NB4 (cell line): Measurements from ENCODE around the gene CCDC78.
A peak's percentile ranks its signal among the peaks of the same experiment; 100 is the strongest.

Source experiments
- DNase-seq: peaks from one replicate; pipeline ENCODE4 v3.0.0; 2010; ENCODE audit warnings: low read depth
- H3K4me3 ChIP-seq: one replicate; pipeline ENCODE4 v1.5.1; 2011; ENCODE audit warnings: mild to moderate bottlenecking, low read depth, low read length, moderate library complexity
- CTCF ChIP-seq: IDR thresholded peaks from one replicate; pipeline ENCODE4 v1.5.1; 2012; ENCODE audit warnings: low read depth, low read length
- MAX ChIP-seq: IDR thresholded peaks from 2 replicates; pipeline ENCODE4 v1.6.1; 2011; ENCODE audit warnings: low read depth, low read length
- MYC ChIP-seq: IDR thresholded peaks from 2 replicates; pipeline ENCODE4 v1.6.1; 2011; ENCODE audit warnings: low read depth, low read length
- POLR2A ChIP-seq: IDR thresholded peaks from 2 replicates; pipeline ENCODE4 v1.6.1; 2011; ENCODE audit warnings: mild to moderate bottlenecking; ENCODE audit not compliant: insufficient read length; ENCODE audit errors: extremely low read depth

CCDC78 gene

GRCh38 chr16:676565-676902 lies 49.7 kb downstream of the CCDC78 start:
- TF ChIP-seq CTCF: no peak
- no peak for TF ChIP-seq POLR2A
- no peak for TF ChIP-seq MAX
- no peak for TF ChIP-seq MYC
- H3K4me3 ChIP-seq: no peak overlapping the region
- no peak for DNase-seq

GRCh38 chr16:675884-676564 lies 50.2 kb downstream of the CCDC78 start:
- H3K4me3 ChIP-seq: no peak overlapping the region

GRCh38 chr16:674968-675883 lies 51.0 kb downstream of the CCDC78 start, which contains the start of gene RHBDL1:
RHBDL1 (plus strand) TSS chr16:675671; CDS start chr16:675791, 120 bp downstream.
- peak; percentile 49 for DNase-seq
- TF ChIP-seq CTCF: no peak
- no peak for TF ChIP-seq POLR2A
- TF ChIP-seq MAX: no peak
- no peak for TF ChIP-seq MYC
- H3K4me3 ChIP-seq: no peak within 1 kb of the TSS

More at GRCh38 chr16:675884-676564, 50.2 kb downstream of the CCDC78 start:
- TF ChIP-seq MYC: no peak
- TF ChIP-seq CTCF: no peak
- TF ChIP-seq POLR2A: no peak
- no peak for TF ChIP-seq MAX
- no peak for DNase-seq

GRCh38 chr16:674214-674881 lies 51.9 kb downstream of the CCDC78 start:
- H3K4me3 ChIP-seq: no peak overlapping the region
- no peak for DNase-seq
- TF ChIP-seq POLR2A: no peak

GRCh38 chr16:673399-673991 lies 52.7 kb downstream of the CCDC78 start:
- no peak for DNase-seq
- TF ChIP-seq MAX: no peak
- no peak for TF ChIP-seq CTCF
- TF ChIP-seq POLR2A: no peak
- no peak for TF ChIP-seq MYC
- H3K4me3 ChIP-seq: no peak overlapping the region

GRCh38 chr16:672851-673250 lies 53.4 kb downstream of the CCDC78 start:
- H3K4me3 ChIP-seq: no peak overlapping the region
- DNase-seq: no peak
- TF ChIP-seq CTCF: no peak
- no peak for TF ChIP-seq MAX
- TF ChIP-seq MYC: no peak
- TF ChIP-seq POLR2A: no peak
